Hematopoietic multipotent progenitor cell (in vitro differentiated cells): Measurements from ENCODE around the gene IRF3. TPM values are rescaled to one million over a fixed set of nuclear protein-coding genes. Genes with fewer than 3 reads are reported as not detected.
"Not testable (repeated sequence)": the region's sequence is repeated elsewhere in the genome, so short reads cannot be mapped to it uniquely, and the experiment has no call there.

ENCODE experiments used
- DNase-seq, 3 donors: peaks; one replicate each; pipeline ENCODE4 v3.0.0-alpha.2; 2011 to 2015; ENCODE audit warnings: low read depth in 2 of 3, low spot score in 2 of 3
- total RNA-seq: library from RNA; depleted of rRNA; stranded (reverse); fragments of >200 nt; gene quantifications from one replicate; pipeline ENCODE4 v1.2.3, GENCODE V29; 2012

The IRF3 gene
- total RNA-seq, 1 donor = 86.7 TPM

GRCh38 chr19:49651820-49652550 is 13.7 kb downstream of the IRF3 start:
- no peak for DNase-seq

GRCh38 chr19:49651029-49651819 is 14.4 kb downstream of the IRF3 start:
- no peak for DNase-seq

GRCh38 chr19:49646586-49646985 is 19.1 kb downstream of the IRF3 start:
- no peak for DNase-seq

- no peak for DNase-seq
Measured at GRCh38 chr19:49645995-49646394, 19.7 kb downstream of the IRF3 start.

DNA sequence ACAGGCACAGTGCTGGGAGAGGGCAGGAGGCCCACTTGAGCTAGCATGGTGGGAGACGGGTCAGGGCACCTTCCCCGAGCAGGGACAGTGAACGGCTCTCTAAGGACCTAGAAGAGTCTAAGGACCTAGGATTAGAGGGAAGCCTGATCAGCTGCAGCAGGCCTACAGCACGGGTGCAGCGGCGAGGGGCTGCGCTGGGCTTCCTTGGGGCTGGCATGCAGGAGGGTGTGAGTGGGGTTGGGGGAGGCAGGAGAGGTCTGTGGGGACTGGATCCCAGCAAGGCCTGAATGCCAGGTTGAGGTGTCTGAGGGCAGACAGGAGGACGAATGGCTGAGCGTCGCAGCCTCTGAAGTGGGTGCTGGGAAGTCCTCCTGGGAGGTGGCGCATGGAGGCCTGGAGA is 20.1 kb downstream of the IRF3 start:
- DNase-seq = no peak

GRCh38 chr19:49643466-49643865 is 22.2 kb downstream of the IRF3 start:
- no peak for DNase-seq

- peak in 1 of 3 donors; percentile 47 for DNase-seq
Measured at GRCh38 chr19:49642492-49643035, 23.1 kb downstream of the IRF3 start.

GRCh38 chr19:49641688-49642491 is 23.8 kb downstream of the IRF3 start, which contains the start of gene SCAF1:
Gene SCAF1 (plus strand): TSS chr19:49642209. CDS start chr19:49645027, 2,818 bp downstream.
- DNase-seq = peak; percentile 98 to 100 (median 99)

GRCh38 chr19:49640113-49640898 is 25.4 kb downstream of the IRF3 start, which contains the start of gene RRAS:
Gene RRAS (minus strand): TSS chr19:49640143. CDS start chr19:49640098, 45 bp downstream.
- DNase-seq = peak; percentile 97 to 100 (median 100)

- DNase-seq = no peak
Measured at GRCh38 chr19:49639401-49640112, 26.1 kb downstream of the IRF3 start.

DNA sequence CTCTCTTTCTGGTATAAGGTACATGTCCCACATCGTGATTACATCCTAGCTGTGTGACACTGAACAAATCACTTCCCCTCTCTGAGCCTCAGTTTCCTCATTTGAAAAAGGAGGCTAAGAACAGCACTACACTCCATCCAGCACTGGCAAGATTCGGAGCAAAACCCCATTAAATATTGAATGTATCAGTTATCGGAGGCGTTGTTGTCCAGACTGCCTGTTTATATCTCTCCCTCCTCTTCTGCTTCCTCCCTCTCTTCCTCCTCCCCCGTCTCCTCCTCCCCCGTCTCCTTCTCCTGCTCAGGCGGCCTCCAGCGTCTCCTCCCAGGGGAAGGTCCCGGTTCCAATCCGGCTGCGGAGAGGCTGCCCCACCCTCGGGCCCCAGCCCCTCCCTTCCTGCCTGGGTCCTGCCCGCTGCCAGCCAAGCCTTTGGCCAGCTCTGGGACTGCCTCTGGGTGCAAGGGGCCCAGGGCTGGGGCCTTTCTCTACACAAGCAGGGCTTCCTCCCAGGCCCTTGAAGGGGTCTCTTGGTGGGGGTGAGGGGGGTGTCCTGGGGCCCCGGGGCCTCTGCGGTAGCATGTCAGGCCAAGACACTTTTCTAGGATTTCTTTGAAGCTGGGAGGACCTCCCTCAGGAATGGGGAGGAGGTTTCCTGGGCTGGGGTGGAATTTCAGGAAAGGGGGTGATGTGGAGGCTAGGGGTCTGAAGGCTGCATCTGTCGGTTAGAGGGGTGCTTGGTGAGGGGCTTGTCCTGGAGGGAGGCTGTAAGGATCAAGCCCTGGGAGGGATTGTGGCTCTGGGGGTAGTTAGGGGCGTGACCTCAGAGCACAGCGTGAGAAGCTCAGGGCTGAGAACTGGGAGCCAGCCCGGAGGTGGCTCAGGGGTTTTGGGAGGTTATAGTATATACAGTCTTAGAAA is 27.6 kb downstream of the IRF3 start:
- DNase-seq = no peak

DNA sequence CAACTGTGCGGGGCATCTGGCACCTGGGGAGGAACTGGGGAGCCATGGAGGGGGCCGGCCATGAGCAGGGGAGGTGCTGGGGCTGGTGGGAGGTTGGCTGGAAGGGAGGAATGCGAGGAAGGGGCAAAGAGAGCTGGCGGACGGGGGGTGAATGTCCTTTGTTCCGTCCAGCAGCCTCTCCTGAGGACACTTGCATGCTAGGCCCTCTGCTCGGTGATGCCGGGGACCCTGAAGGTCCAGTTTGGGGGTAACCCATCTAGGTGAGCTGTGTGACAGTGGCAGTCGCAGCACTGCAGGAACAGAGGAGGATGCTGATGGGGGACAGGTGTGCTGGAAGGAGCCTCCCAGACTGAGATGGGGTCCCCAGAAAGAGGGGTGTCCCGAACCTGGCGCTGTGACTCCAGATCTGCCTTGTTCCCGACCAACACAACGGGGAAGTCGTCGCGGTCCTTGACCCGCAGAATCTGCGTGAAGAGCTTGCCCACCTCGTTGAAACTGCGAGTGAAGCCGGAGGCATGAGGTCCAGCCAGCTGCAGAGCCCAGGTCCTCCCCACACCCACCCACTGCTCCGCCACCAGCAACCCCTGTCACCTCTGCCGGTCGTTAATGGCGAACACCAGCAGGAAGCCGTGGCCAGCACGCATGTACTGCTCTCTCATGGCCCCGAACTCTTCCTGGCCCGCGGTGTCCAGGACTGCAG is 29.3 kb downstream of the IRF3 start:
- no peak for DNase-seq

- no peak for DNase-seq
Measured at GRCh38 chr19:49635530-49636232, 30.0 kb downstream of the IRF3 start.

- DNase-seq = not testable (repeated sequence)
Measured at GRCh38 chr19:49633273-49633672, 32.4 kb downstream of the IRF3 start.

DNA sequence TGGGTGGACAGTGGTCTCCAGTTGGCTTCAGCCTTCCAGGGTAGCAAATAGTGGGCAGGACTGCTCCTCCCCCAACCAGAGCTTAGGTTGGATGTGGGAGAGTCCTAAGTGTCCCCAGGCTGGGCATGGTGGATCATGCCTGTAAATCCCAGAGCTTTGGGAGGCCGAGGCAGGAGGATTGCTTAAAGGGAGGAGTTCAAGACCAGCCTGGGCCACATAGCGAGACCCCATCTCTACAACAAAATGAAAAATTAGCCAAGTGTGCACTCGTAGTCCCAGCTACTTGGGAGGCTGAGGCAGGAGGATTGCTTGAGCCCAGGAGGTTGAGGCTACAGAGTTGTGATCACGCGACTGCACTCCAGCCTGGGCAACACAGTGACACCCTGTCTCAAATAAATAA is 33.1 kb downstream of the IRF3 start:
- DNase-seq = no peak

- no peak for DNase-seq
Measured at GRCh38 chr19:49631610-49632192, 34.0 kb downstream of the IRF3 start.
